HFF-Myc (cell line): ENCODE data around the gene RAET1E.
"Not testable (repeated sequence)": the region's sequence is repeated elsewhere in the genome, so short reads cannot be mapped to it uniquely, and the experiment has no call there.

ENCODE experiments used
- DNase-seq: peaks from one replicate; pipeline ENCODE4 v3.0.0-alpha.2; 2011; ENCODE audit warnings: low read depth; ENCODE audit errors: extremely low read depth
- H3K4me3 ChIP-seq: replicated peaks from 2 replicates; pipeline ENCODE4 v1.5.1; 2011; ENCODE audit warnings: low read depth, mild to moderate bottlenecking, control low read depth, low read length
- CTCF ChIP-seq: IDR thresholded peaks from 2 replicates; pipeline ENCODE4 v1.5.1; 2012; ENCODE audit warnings: mild to moderate bottlenecking, low read depth, low read length, control low read depth; ENCODE audit errors: missing control alignments

Gene RAET1E

GRCh38 chr6:149895833-149896271, 2.1 kb downstream of the RAET1E start:
- peak; percentile 65 for DNase-seq
- no peak overlapping the region for H3K4me3 ChIP-seq
- TF ChIP-seq CTCF, result no peak

- TF ChIP-seq CTCF, result no peak
- DNase-seq, result peak; percentile 74
- H3K4me3 ChIP-seq, result no peak overlapping the region
These were observed 2.8 kb downstream of the RAET1E start for GRCh38 chr6:149895048-149895590.

GRCh38 chr6:149891864-149892263, 6.0 kb downstream of the RAET1E start:
- DNase-seq, H3K4me3 ChIP-seq: not testable (repeated sequence)

DNA sequence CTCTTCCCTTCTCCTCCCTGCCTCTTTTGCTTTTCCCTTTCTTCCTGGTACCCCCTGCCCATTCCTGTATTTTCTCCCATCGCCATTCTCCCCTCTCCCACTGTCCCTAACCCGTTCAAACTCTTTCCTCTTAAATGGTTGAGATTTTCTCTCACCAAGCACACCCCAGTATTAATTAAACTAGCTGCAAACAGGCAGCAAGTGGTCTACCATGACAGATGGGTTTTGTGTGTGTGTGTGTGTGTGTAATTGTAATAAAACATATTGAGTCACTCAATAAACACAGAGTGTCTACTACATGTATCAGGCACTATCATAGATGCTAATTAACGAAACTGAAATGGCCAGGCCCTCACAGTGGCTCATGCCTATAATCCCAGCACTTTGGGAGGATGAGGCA, 6.7 kb downstream of the RAET1E start:
- no peak overlapping the region for H3K4me3 ChIP-seq
- no peak for TF ChIP-seq CTCF
- DNase-seq, result no peak

GRCh38 chr6:149890629-149891045, 7.3 kb downstream of the RAET1E start:
- DNase-seq, result no peak
- TF ChIP-seq CTCF, result no peak
- no peak overlapping the region for H3K4me3 ChIP-seq

GRCh38 chr6:149889326-149889725, 8.6 kb downstream of the RAET1E start:
- DNase-seq, result no peak
- TF ChIP-seq CTCF, result no peak
- no peak overlapping the region for H3K4me3 ChIP-seq

- no peak for TF ChIP-seq CTCF
- no peak for DNase-seq
- H3K4me3 ChIP-seq, result no peak overlapping the region
These were observed 9.3 kb downstream of the RAET1E start for GRCh38 chr6:149888659-149889058.
